ENCODE measurements around the gene BMX.

Gene BMX

DNA sequence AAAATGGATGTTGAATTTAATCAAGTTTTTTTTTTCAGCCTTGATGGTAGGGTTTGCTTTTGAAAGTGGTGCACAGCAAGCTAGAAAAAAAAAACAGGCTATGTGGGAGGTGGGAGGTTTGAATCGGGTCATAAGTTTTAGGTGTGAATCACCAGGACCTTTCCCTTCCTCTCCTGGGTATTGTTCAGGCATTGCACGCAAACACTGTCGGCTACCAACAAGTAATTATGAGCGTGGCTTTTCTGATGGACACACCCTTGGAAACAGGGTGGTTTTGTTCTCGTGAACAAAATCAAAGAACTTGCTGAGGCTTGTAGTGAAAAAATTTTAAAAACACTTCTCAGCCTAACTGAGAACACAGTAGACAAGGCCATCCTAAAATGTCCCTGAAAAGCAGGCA, 25.6 kb upstream of the BMX start:
- Histone ChIP-seq H3K4me1 (ENCODE audit: control insufficient read depth, insufficient read depth, low read length, poor library complexity, severe bottlenecking) (no peaks in the 10 kb centered on the region), H3K9me3 (ENCODE audit: control insufficient read depth, low read length) (no peaks in the 10 kb centered on the region), H3K27me3 (replicated peaks; ENCODE audit: control insufficient read depth, insufficient read depth, low read length, poor library complexity, severe bottlenecking) (no peaks in the 10 kb centered on the region), H3K27ac (ENCODE audit: insufficient read depth, low read length, poor library complexity, severe bottlenecking) (no peak overlapping the region), H3K36me3 (ENCODE audit: control insufficient read depth, insufficient read depth, low read length) (no peaks in the 10 kb centered on the region), H3K4me3 (ENCODE audit: insufficient read depth, low read depth, low read length, poor library complexity, severe bottlenecking) (no peak overlapping the region)
- DNase-seq = no peak

GRCh38 chrX:15475486-15475885, 25.1 kb upstream of the BMX start:
- no peaks in the 10 kb centered on the region for H3K9me3 ChIP-seq (ENCODE audit: control insufficient read depth, low read length)
- H3K27me3 ChIP-seq (replicated peaks; ENCODE audit: control insufficient read depth, insufficient read depth, low read length, poor library complexity, severe bottlenecking) = no peaks in the 10 kb centered on the region
- H3K27ac ChIP-seq (ENCODE audit: insufficient read depth, low read length, poor library complexity, severe bottlenecking) = no peak overlapping the region
- H3K36me3 ChIP-seq (ENCODE audit: control insufficient read depth, insufficient read depth, low read length) = no peaks in the 10 kb centered on the region
- no peak for DNase-seq
- H3K4me3 ChIP-seq (ENCODE audit: insufficient read depth, low read depth, low read length, poor library complexity, severe bottlenecking) = no peak overlapping the region
- no peaks in the 10 kb centered on the region for H3K4me1 ChIP-seq (ENCODE audit: control insufficient read depth, insufficient read depth, low read length, poor library complexity, severe bottlenecking)

DNA sequence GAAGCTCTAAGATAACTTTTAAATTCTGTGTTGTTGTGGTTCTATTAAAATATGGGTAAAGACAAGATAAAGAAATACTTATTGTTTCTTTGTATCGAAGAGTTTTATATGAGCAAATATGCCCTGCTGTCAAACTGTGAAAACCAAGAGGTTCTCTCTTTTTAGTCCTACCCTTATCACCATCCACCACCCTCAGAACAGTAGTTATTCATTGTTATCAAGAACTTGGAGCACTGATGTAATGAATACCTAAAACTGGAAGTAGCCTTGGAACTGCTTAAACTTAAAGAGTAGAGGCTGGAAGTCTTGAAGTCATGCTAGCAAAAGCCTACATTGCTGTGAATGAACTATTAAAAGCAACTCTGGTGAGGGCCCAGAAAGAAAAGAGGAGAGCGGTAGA, 16.7 kb upstream of the BMX start:
- H3K27ac ChIP-seq (ENCODE audit: insufficient read depth, low read length, poor library complexity, severe bottlenecking) = no peak overlapping the region
- H3K9me3 ChIP-seq (ENCODE audit: control insufficient read depth, low read length) = no peaks in the 10 kb centered on the region
- no peaks in the 10 kb centered on the region for H3K27me3 ChIP-seq (replicated peaks; ENCODE audit: control insufficient read depth, insufficient read depth, low read length, poor library complexity, severe bottlenecking)
- DNase-seq = no peak
- no peaks in the 10 kb centered on the region for H3K36me3 ChIP-seq (ENCODE audit: control insufficient read depth, insufficient read depth, low read length)
- no peak overlapping the region for H3K4me3 ChIP-seq (ENCODE audit: insufficient read depth, low read depth, low read length, poor library complexity, severe bottlenecking)
- no peaks in the 10 kb centered on the region for H3K4me1 ChIP-seq (ENCODE audit: control insufficient read depth, insufficient read depth, low read length, poor library complexity, severe bottlenecking)

- no peak overlapping the region for H3K27ac ChIP-seq (ENCODE audit: insufficient read depth, low read length, poor library complexity, severe bottlenecking)
- DNase-seq = no peak
- no peaks in the 10 kb centered on the region for H3K4me1 ChIP-seq (ENCODE audit: control insufficient read depth, insufficient read depth, low read length, poor library complexity, severe bottlenecking)
- no peak overlapping the region for H3K4me3 ChIP-seq (ENCODE audit: insufficient read depth, low read depth, low read length, poor library complexity, severe bottlenecking)
- H3K9me3 ChIP-seq (ENCODE audit: control insufficient read depth, low read length) = no peaks in the 10 kb centered on the region
- no peaks in the 10 kb centered on the region for H3K27me3 ChIP-seq (replicated peaks; ENCODE audit: control insufficient read depth, insufficient read depth, low read length, poor library complexity, severe bottlenecking)
- no peaks in the 10 kb centered on the region for H3K36me3 ChIP-seq (ENCODE audit: control insufficient read depth, insufficient read depth, low read length)
Observed at GRCh38 chrX:15492469-15492868, 8.1 kb upstream of the BMX start.

DNA sequence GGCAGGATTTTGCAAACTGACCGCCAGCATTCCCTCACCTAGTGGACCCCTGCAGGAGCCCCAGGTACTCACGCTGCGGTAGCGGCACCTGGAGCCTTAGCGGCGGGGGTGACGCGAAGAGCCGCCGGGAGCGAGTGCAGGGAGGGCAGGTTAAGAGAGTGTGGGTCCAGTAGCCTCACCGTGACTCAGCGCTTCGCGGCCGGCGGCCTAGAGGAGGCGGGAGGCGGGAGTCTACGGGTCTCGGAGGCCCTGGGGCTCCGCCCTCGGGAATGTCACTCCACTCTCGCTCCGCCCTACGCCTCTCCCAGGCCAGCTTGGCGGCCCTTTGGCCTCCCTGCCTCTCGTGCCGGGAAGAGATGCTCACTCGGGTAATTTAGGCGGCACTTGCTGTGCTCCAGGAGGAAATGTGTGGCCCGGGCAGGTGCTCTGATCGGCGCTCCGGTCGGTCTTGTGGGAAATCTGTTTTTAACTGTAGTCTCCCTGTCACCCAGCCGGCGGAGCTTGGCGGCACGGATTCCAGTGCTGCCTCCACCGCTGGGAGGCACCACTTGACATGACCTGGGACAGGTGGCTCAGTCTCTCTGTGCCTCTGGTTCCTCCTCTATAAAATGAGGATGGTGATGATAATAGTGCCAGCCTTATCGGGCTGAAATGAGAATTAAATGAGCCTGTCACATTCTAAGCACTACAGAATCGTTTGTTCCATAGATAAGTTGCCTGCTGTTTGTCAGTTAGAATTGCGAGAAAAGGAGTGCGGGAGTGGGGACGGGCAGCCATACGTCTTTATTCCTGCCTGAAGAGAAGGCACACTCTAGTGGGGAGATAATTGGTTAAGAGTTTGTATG, 7.3 kb upstream of the BMX start, which contains the start of gene PIR:
PIR (minus strand) TSS at position 216 of the 845 bp plus-strand sequence. CDS start 2,076 bp downstream, outside the sequence.
- Histone ChIP-seq H3K4me1 (ENCODE audit: control insufficient read depth, insufficient read depth, low read length, poor library complexity, severe bottlenecking) (no peaks in the 10 kb centered on the region), H3K27ac (ENCODE audit: insufficient read depth, low read length, poor library complexity, severe bottlenecking) (no peak within 1 kb of the TSS), H3K27me3 (replicated peaks; ENCODE audit: control insufficient read depth, insufficient read depth, low read length, poor library complexity, severe bottlenecking) (no peaks in the 10 kb centered on the region), H3K36me3 (ENCODE audit: control insufficient read depth, insufficient read depth, low read length) (no peaks in the 10 kb centered on the region), H3K4me3 (ENCODE audit: insufficient read depth, low read depth, low read length, poor library complexity, severe bottlenecking) (peak within 1 kb of the TSS; percentile 40), H3K9me3 (ENCODE audit: control insufficient read depth, low read length) (no peaks in the 10 kb centered on the region)
- peak; percentile 8 to 19 (median 9) for DNase-seq

- Histone ChIP-seq H3K4me1 (ENCODE audit: control insufficient read depth, insufficient read depth, low read length, poor library complexity, severe bottlenecking) (no peaks in the 10 kb centered on the region), H3K4me3 (ENCODE audit: insufficient read depth, low read depth, low read length, poor library complexity, severe bottlenecking) (no peak overlapping the region), H3K36me3 (ENCODE audit: control insufficient read depth, insufficient read depth, low read length) (no peaks in the 10 kb centered on the region), H3K27ac (ENCODE audit: insufficient read depth, low read length, poor library complexity, severe bottlenecking) (no peak overlapping the region), H3K27me3 (replicated peaks; ENCODE audit: control insufficient read depth, insufficient read depth, low read length, poor library complexity, severe bottlenecking) (no peaks in the 10 kb centered on the region), H3K9me3 (ENCODE audit: control insufficient read depth, low read length) (no peaks in the 10 kb centered on the region)
- no peak for DNase-seq
Observed at GRCh38 chrX:15495801-15496200, 4.8 kb upstream of the BMX start.

- Histone ChIP-seq H3K9me3 (ENCODE audit: control insufficient read depth, low read length) (no peaks in the 10 kb centered on the region), H3K4me1 (ENCODE audit: control insufficient read depth, insufficient read depth, low read length, poor library complexity, severe bottlenecking) (no peaks in the 10 kb centered on the region), H3K27me3 (replicated peaks; ENCODE audit: control insufficient read depth, insufficient read depth, low read length, poor library complexity, severe bottlenecking) (no peaks in the 10 kb centered on the region), H3K27ac (ENCODE audit: insufficient read depth, low read length, poor library complexity, severe bottlenecking) (no peak overlapping the region), H3K4me3 (ENCODE audit: insufficient read depth, low read depth, low read length, poor library complexity, severe bottlenecking) (no peak overlapping the region), H3K36me3 (ENCODE audit: control insufficient read depth, insufficient read depth, low read length) (no peaks in the 10 kb centered on the region)
- DNase-seq = no peak
Observed at GRCh38 chrX:15496824-15497223, 3.8 kb upstream of the BMX start.

DNA sequence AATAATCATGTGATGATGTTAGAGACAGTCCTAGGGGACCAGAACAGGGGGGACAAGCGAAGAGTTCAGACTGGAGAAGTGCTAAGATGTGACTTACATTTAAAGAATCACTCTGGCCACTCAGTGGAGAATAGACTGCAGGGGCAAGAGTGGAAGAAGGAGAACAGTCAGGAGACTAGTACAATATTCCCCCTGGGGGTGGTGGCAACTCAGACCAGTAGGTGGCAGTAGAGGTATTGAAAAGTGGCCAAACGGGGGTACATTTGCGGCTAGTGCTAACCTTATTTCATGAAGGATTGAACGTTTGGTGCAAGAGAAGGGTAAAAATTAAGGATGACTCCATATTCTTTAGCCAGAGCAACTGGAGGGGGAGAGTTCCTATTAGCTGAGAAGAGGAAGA, 2.7 kb upstream of the BMX start:
- no peaks in the 10 kb centered on the region for H3K36me3 ChIP-seq (ENCODE audit: control insufficient read depth, insufficient read depth, low read length)
- no peak overlapping the region for H3K27ac ChIP-seq (ENCODE audit: insufficient read depth, low read length, poor library complexity, severe bottlenecking)
- H3K4me1 ChIP-seq (ENCODE audit: control insufficient read depth, insufficient read depth, low read length, poor library complexity, severe bottlenecking) = no peaks in the 10 kb centered on the region
- H3K9me3 ChIP-seq (ENCODE audit: control insufficient read depth, low read length) = no peaks in the 10 kb centered on the region
- no peaks in the 10 kb centered on the region for H3K27me3 ChIP-seq (replicated peaks; ENCODE audit: control insufficient read depth, insufficient read depth, low read length, poor library complexity, severe bottlenecking)
- no peak overlapping the region for H3K4me3 ChIP-seq (ENCODE audit: insufficient read depth, low read depth, low read length, poor library complexity, severe bottlenecking)
- DNase-seq = peak; percentile 2 to 12 (median 2)

GRCh38 chrX:15498741-15499140, 1.9 kb upstream of the BMX start:
- Histone ChIP-seq H3K27me3 (replicated peaks; ENCODE audit: control insufficient read depth, insufficient read depth, low read length, poor library complexity, severe bottlenecking) (no peaks in the 10 kb centered on the region), H3K9me3 (ENCODE audit: control insufficient read depth, low read length) (no peaks in the 10 kb centered on the region), H3K4me1 (ENCODE audit: control insufficient read depth, insufficient read depth, low read length, poor library complexity, severe bottlenecking) (no peaks in the 10 kb centered on the region), H3K27ac (ENCODE audit: insufficient read depth, low read length, poor library complexity, severe bottlenecking) (no peak overlapping the region), H3K4me3 (ENCODE audit: insufficient read depth, low read depth, low read length, poor library complexity, severe bottlenecking) (no peak overlapping the region), H3K36me3 (ENCODE audit: control insufficient read depth, insufficient read depth, low read length) (no peaks in the 10 kb centered on the region)
- no peak for DNase-seq

DNA sequence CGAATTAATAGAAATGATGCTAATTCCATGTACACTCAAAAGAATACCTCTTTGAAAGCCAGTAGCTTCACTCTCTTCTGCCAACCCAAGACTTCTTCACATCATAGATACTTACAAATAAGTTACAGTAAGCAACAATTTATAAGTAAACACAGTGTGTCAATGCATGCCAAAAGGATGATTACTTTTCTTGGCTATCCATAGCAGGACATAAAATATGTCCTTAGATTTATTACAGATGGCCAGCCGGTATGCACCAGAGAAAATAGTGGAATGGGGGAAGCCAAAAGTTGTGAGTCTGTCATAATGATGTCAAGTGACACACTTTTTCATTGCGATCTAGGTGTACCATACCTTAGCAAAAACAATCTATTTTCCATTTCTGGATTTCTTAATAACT, 631 bp upstream of the BMX start:
- no peak for DNase-seq
- Histone ChIP-seq H3K36me3 (ENCODE audit: control insufficient read depth, insufficient read depth, low read length) (no peaks in the 10 kb centered on the region), H3K4me1 (ENCODE audit: control insufficient read depth, insufficient read depth, low read length, poor library complexity, severe bottlenecking) (no peaks in the 10 kb centered on the region), H3K4me3 (ENCODE audit: insufficient read depth, low read depth, low read length, poor library complexity, severe bottlenecking) (no peak overlapping the region), H3K9me3 (ENCODE audit: control insufficient read depth, low read length) (no peaks in the 10 kb centered on the region), H3K27me3 (replicated peaks; ENCODE audit: control insufficient read depth, insufficient read depth, low read length, poor library complexity, severe bottlenecking) (no peaks in the 10 kb centered on the region), H3K27ac (ENCODE audit: insufficient read depth, low read length, poor library complexity, severe bottlenecking) (no peak overlapping the region)

Measured in effector memory CD4-positive, alpha-beta T cell (primary cell).